B cell (primary cell): Measurements from ENCODE around the gene TAOK2.

ENCODE experiments used
- CTCF ChIP-seq: fragments of 200-600 bp; IDR thresholded peaks from one replicate; pipeline ENCODE4 v1.8.0; 2022; ENCODE audit warnings: antibody characterized with exemption, mild to moderate bottlenecking
- EZH2 ChIP-seq: IDR thresholded peaks from 2 replicates; pipeline ENCODE4 v1.6.1; 2012; ENCODE audit warnings: borderline replicate concordance, low read depth, mild to moderate bottlenecking, moderate library complexity, low read length; ENCODE audit not compliant: insufficient read depth, poor library complexity, severe bottlenecking

- TF ChIP-seq CTCF (no peak), EZH2 (no peak)
Observed at GRCh38 chr16:29961127-29961478, 12.6 kb upstream of the TAOK2 start.
